ENCODE results near the gene NBPF1.
"Not testable (repeated sequence)": the region's sequence is repeated elsewhere in the genome, so short reads cannot be mapped to it uniquely, and the experiment has no call there.

Gene NBPF1

GRCh38 chr1:16613185-16614147, at the start of gene NBPF1:
Gene NBPF1 (minus strand): TSS chr1:16613564.
- peak; percentile 84 for DNase-seq (ENCODE audit: low read depth)

- DNase-seq (ENCODE audit: low read depth), result not testable (repeated sequence)
Observed at GRCh38 chr1:16658234-16658633, 44.9 kb upstream of the NBPF1 start.

GRCh38 chr1:16656981-16657683, 43.8 kb upstream of the NBPF1 start:
- DNase-seq (ENCODE audit: low read depth), result not testable (repeated sequence)

GRCh38 chr1:16656574-16656973, 43.2 kb upstream of the NBPF1 start:
- DNase-seq (ENCODE audit: low read depth), result not testable (repeated sequence)

GRCh38 chr1:16651560-16651959, 38.2 kb upstream of the NBPF1 start:
- DNase-seq (ENCODE audit: low read depth), result not testable (repeated sequence)

GRCh38 chr1:16649960-16650359, 36.6 kb upstream of the NBPF1 start:
- not testable (repeated sequence) for DNase-seq (ENCODE audit: low read depth)

- DNase-seq (ENCODE audit: low read depth), result not testable (repeated sequence)
Observed at GRCh38 chr1:16649390-16649789, 36.0 kb upstream of the NBPF1 start.

- not testable (repeated sequence) for DNase-seq (ENCODE audit: low read depth)
Observed at GRCh38 chr1:16648756-16649155, 35.4 kb upstream of the NBPF1 start.

- DNase-seq (ENCODE audit: low read depth), result not testable (repeated sequence)
Observed at GRCh38 chr1:16648250-16648649, 34.9 kb upstream of the NBPF1 start.

- not testable (repeated sequence) for DNase-seq (ENCODE audit: low read depth)
Observed at GRCh38 chr1:16647179-16648176, 34.1 kb upstream of the NBPF1 start.

- not testable (repeated sequence) for DNase-seq (ENCODE audit: low read depth)
Observed at GRCh38 chr1:16646716-16647115, 33.4 kb upstream of the NBPF1 start.

- not testable (repeated sequence) for DNase-seq (ENCODE audit: low read depth)
Observed at GRCh38 chr1:16646061-16646664, 32.8 kb upstream of the NBPF1 start.

GRCh38 chr1:16645271-16646060, 32.1 kb upstream of the NBPF1 start:
- DNase-seq (ENCODE audit: low read depth), result not testable (repeated sequence)

- peak; percentile 100 for DNase-seq (ENCODE audit: low read depth)
Observed at GRCh38 chr1:16644482-16645270, 31.3 kb upstream of the NBPF1 start.

- no peak for DNase-seq (ENCODE audit: low read depth)
Observed at GRCh38 chr1:16644193-16644481, 30.8 kb upstream of the NBPF1 start.

GRCh38 chr1:16643476-16644192, 30.3 kb upstream of the NBPF1 start:
- not testable (repeated sequence) for DNase-seq (ENCODE audit: low read depth)

- not testable (repeated sequence) for DNase-seq (ENCODE audit: low read depth)
Observed at GRCh38 chr1:16643001-16643411, 29.6 kb upstream of the NBPF1 start.

GRCh38 chr1:16642025-16642966, 28.9 kb upstream of the NBPF1 start:
- not testable (repeated sequence) for DNase-seq (ENCODE audit: low read depth)

Data from stimulated activated CD8-positive, alpha-beta memory T cell treated with anti-CD3 and anti-CD28 coated beads, Interleukin-15, amount 100 ng/mL, for 1 hour (primary cell).